ENCODE measurements around the gene DCDC2.

Gene DCDC2

GRCh38 chr6:24358219-24358821 is 461 bp upstream of the DCDC2 start:
- Histone ChIP-seq H2AK5ac (ENCODE audit: low read length) (no peak overlapping the region), H3K27me3 (ENCODE audit: insufficient read depth, low read length) (no peaks in the 10 kb centered on the region), H3K9ac (ENCODE audit: low read length) (no peak overlapping the region), H3K4ac (ENCODE audit: low read depth, low read length) (no peak overlapping the region), H3K27ac (ENCODE audit: low read depth, low read length) (no peak overlapping the region), H2BK120ac (ENCODE audit: insufficient read depth, low read length, poor library complexity) (no peak overlapping the region), H3K79me2 (ENCODE audit: control insufficient read depth, insufficient read depth, low read length, poor library complexity) (no peaks in the 10 kb centered on the region), H4K12ac (ENCODE audit: low read depth, low read length) (no peak overlapping the region), H2AFZ (ENCODE audit: insufficient read depth, low read length, poor library complexity) (no peak overlapping the region), H2BK5ac (ENCODE audit: low read depth, low read length, poor library complexity) (no peak overlapping the region), H3K23ac (ENCODE audit: low read length) (no peak overlapping the region), H4K8ac (ENCODE audit: low read depth, low read length) (no peak overlapping the region), H3K4me2 (ENCODE audit: low read length) (no peak overlapping the region), H4K91ac (ENCODE audit: low read depth, low read length) (no peak overlapping the region), H3K79me1 (ENCODE audit: low read length) (no peaks in the 10 kb centered on the region), H3K14ac (ENCODE audit: low read length) (no peak overlapping the region), H3K36me3 (ENCODE audit: control insufficient read depth in 1 of 2, insufficient read depth in 2 of 2, low read length in 2 of 2) (no peaks in the 10 kb centered on the region), H3K9me3 (ENCODE audit: insufficient read depth, low read depth, low read length) (peaks cover 5% of the 10 kb centered on the region), H3K18ac (ENCODE audit: low read length) (no peak overlapping the region), H3K4me1 (ENCODE audit: control insufficient read depth in 1 of 2, insufficient read depth in 2 of 2, low read length in 2 of 2) (peaks cover 0 to 3% of the 10 kb centered on the region in 2 experiments), H2BK12ac (ENCODE audit: low read length) (no peak overlapping the region), H3K4me3 (ENCODE audit: low read depth, low read length) (no peak overlapping the region)
- no peak for DNase-seq
- WGBS (ENCODE audit: extremely low coverage, insufficient coverage, insufficient read length): no CpG with 5 or more reads among the region's 12 CpGs

GRCh38 chr6:24356310-24356973 is 1.4 kb downstream of the DCDC2 start:
- no peak overlapping the region for H2BK12ac ChIP-seq (ENCODE audit: low read length)
- H3K27ac ChIP-seq (ENCODE audit: low read depth, low read length): no peak overlapping the region
- H3K9me3 ChIP-seq (ENCODE audit: insufficient read depth, low read depth, low read length): peaks cover 5% of the 10 kb centered on the region
- H3K36me3 ChIP-seq (ENCODE audit: control insufficient read depth in 1 of 2, insufficient read depth in 2 of 2, low read length in 2 of 2): no peaks in the 10 kb centered on the region
- no CpG with 5 or more reads among the region's 5 CpGs for WGBS (ENCODE audit: extremely low coverage, insufficient coverage, insufficient read length)
- no peak overlapping the region for H3K4me2 ChIP-seq (ENCODE audit: low read length)
- no peak overlapping the region for H2AFZ ChIP-seq (ENCODE audit: insufficient read depth, low read length, poor library complexity)
- no peak overlapping the region for H2AK5ac ChIP-seq (ENCODE audit: low read length)
- H3K18ac ChIP-seq (ENCODE audit: low read length): no peak overlapping the region
- H3K79me1 ChIP-seq (ENCODE audit: low read length): no peaks in the 10 kb centered on the region
- H4K91ac ChIP-seq (ENCODE audit: low read depth, low read length): no peak overlapping the region
- H2BK120ac ChIP-seq (ENCODE audit: insufficient read depth, low read length, poor library complexity): no peak overlapping the region
- no peak for DNase-seq
- H3K23ac ChIP-seq (ENCODE audit: low read length): no peak overlapping the region
- no peak overlapping the region for H2BK5ac ChIP-seq (ENCODE audit: low read depth, low read length, poor library complexity)
- no peak overlapping the region for H3K4ac ChIP-seq (ENCODE audit: low read depth, low read length)
- no peaks in the 10 kb centered on the region for H3K79me2 ChIP-seq (ENCODE audit: control insufficient read depth, insufficient read depth, low read length, poor library complexity)
- H3K4me3 ChIP-seq (ENCODE audit: low read depth, low read length): no peak overlapping the region
- H3K14ac ChIP-seq (ENCODE audit: low read length): no peak overlapping the region
- H3K9ac ChIP-seq (ENCODE audit: low read length): no peak overlapping the region
- H4K8ac ChIP-seq (ENCODE audit: low read depth, low read length): no peak overlapping the region
- H3K4me1 ChIP-seq (ENCODE audit: control insufficient read depth in 1 of 2, insufficient read depth in 2 of 2, low read length in 2 of 2): peaks cover 0 to 3% of the 10 kb centered on the region in 2 experiments
- no peaks in the 10 kb centered on the region for H3K27me3 ChIP-seq (ENCODE audit: insufficient read depth, low read length)
- no peak overlapping the region for H4K12ac ChIP-seq (ENCODE audit: low read depth, low read length)

GRCh38 chr6:24355393-24355792 is 2.5 kb downstream of the DCDC2 start:
- no peak overlapping the region for H4K12ac ChIP-seq (ENCODE audit: low read depth, low read length)
- H3K27ac ChIP-seq (ENCODE audit: low read depth, low read length): no peak overlapping the region
- H4K91ac ChIP-seq (ENCODE audit: low read depth, low read length): no peak overlapping the region
- H3K4me3 ChIP-seq (ENCODE audit: low read depth, low read length): no peak overlapping the region
- peaks cover 0 to 3% of the 10 kb centered on the region in 2 experiments for H3K4me1 ChIP-seq (ENCODE audit: control insufficient read depth in 1 of 2, insufficient read depth in 2 of 2, low read length in 2 of 2)
- no peaks in the 10 kb centered on the region for H3K36me3 ChIP-seq (ENCODE audit: control insufficient read depth in 1 of 2, insufficient read depth in 2 of 2, low read length in 2 of 2)
- no peak overlapping the region for H2BK12ac ChIP-seq (ENCODE audit: low read length)
- H3K14ac ChIP-seq (ENCODE audit: low read length): no peak overlapping the region
- no peak overlapping the region for H3K9ac ChIP-seq (ENCODE audit: low read length)
- H4K8ac ChIP-seq (ENCODE audit: low read depth, low read length): no peak overlapping the region
- no peak overlapping the region for H2BK5ac ChIP-seq (ENCODE audit: low read depth, low read length, poor library complexity)
- H3K27me3 ChIP-seq (ENCODE audit: insufficient read depth, low read length): no peaks in the 10 kb centered on the region
- no peak overlapping the region for H3K4ac ChIP-seq (ENCODE audit: low read depth, low read length)
- H3K4me2 ChIP-seq (ENCODE audit: low read length): no peak overlapping the region
- no peak for DNase-seq
- no peak overlapping the region for H3K18ac ChIP-seq (ENCODE audit: low read length)
- no peak overlapping the region for H2BK120ac ChIP-seq (ENCODE audit: insufficient read depth, low read length, poor library complexity)
- H3K23ac ChIP-seq (ENCODE audit: low read length): no peak overlapping the region
- no CpG with 5 or more reads among the region's 4 CpGs for WGBS (ENCODE audit: extremely low coverage, insufficient coverage, insufficient read length)
- H2AK5ac ChIP-seq (ENCODE audit: low read length): no peak overlapping the region
- H3K9me3 ChIP-seq (ENCODE audit: insufficient read depth, low read depth, low read length): peaks cover 5% of the 10 kb centered on the region
- H3K79me1 ChIP-seq (ENCODE audit: low read length): no peaks in the 10 kb centered on the region
- no peak overlapping the region for H2AFZ ChIP-seq (ENCODE audit: insufficient read depth, low read length, poor library complexity)
- no peaks in the 10 kb centered on the region for H3K79me2 ChIP-seq (ENCODE audit: control insufficient read depth, insufficient read depth, low read length, poor library complexity)

GRCh38 chr6:24353861-24354260 is 4.0 kb downstream of the DCDC2 start:
- no CpG with 5 or more reads among the region's 1 CpG for WGBS (ENCODE audit: extremely low coverage, insufficient coverage, insufficient read length)
- no peak overlapping the region for H4K8ac ChIP-seq (ENCODE audit: low read depth, low read length)

More at GRCh38 chr6:24353861-24354260, 4.0 kb downstream of the DCDC2 start:
- H4K12ac ChIP-seq (ENCODE audit: low read depth, low read length): no peak overlapping the region
- H3K9me3 ChIP-seq (ENCODE audit: insufficient read depth, low read depth, low read length): peaks cover 5% of the 10 kb centered on the region
- H2AK5ac ChIP-seq (ENCODE audit: low read length): no peak overlapping the region
- no peak overlapping the region for H3K9ac ChIP-seq (ENCODE audit: low read length)
- H3K27ac ChIP-seq (ENCODE audit: low read depth, low read length): no peak overlapping the region
- H3K4ac ChIP-seq (ENCODE audit: low read depth, low read length): no peak overlapping the region
- H3K79me1 ChIP-seq (ENCODE audit: low read length): no peaks in the 10 kb centered on the region
- no peak overlapping the region for H2AFZ ChIP-seq (ENCODE audit: insufficient read depth, low read length, poor library complexity)
- no peak overlapping the region for H3K4me3 ChIP-seq (ENCODE audit: low read depth, low read length)
- no peaks in the 10 kb centered on the region for H3K36me3 ChIP-seq (ENCODE audit: control insufficient read depth in 1 of 2, insufficient read depth in 2 of 2, low read length in 2 of 2)
- H2BK12ac ChIP-seq (ENCODE audit: low read length): no peak overlapping the region
- H3K23ac ChIP-seq (ENCODE audit: low read length): no peak overlapping the region
- H2BK5ac ChIP-seq (ENCODE audit: low read depth, low read length, poor library complexity): no peak overlapping the region
- H3K18ac ChIP-seq (ENCODE audit: low read length): no peak overlapping the region
- H3K27me3 ChIP-seq (ENCODE audit: insufficient read depth, low read length): no peaks in the 10 kb centered on the region
- no peak overlapping the region for H2BK120ac ChIP-seq (ENCODE audit: insufficient read depth, low read length, poor library complexity)
- H3K4me2 ChIP-seq (ENCODE audit: low read length): no peak overlapping the region
- no peaks in the 10 kb centered on the region for H3K4me1 ChIP-seq (ENCODE audit: control insufficient read depth in 1 of 2, insufficient read depth in 2 of 2, low read length in 2 of 2)
- no peak overlapping the region for H3K14ac ChIP-seq (ENCODE audit: low read length)
- H3K79me2 ChIP-seq (ENCODE audit: control insufficient read depth, insufficient read depth, low read length, poor library complexity): no peaks in the 10 kb centered on the region
- H4K91ac ChIP-seq (ENCODE audit: low read depth, low read length): no peak overlapping the region
- no peak for DNase-seq
